ENCODE data around the gene ACTL8.

DNA sequence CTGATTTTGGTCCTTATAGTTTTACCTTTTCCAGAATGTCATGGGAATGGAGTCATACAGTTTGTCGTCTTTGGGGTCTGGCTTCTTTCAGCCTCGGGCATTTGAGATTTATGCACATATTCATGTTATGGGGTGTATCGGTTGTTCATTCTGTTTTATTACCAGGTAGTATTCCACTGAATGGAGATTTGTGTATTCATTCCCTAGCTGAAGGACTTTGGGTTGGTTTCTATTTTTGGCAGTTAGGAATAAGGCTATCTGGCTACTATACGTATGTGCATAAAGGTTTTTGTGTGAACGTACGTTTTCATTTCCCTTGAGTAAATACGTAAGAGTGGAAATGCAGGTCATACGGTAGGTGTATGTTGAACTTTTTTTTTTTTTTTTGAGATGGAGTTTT lies 65.1 kb downstream of the ACTL8 start:
- TF ChIP-seq POLR2A (IDR thresholded peaks at IDR 0.05): no peak
- TF ChIP-seq CTCF (IDR thresholded peaks at IDR 0.05): no peak

Data from heart left ventricle (tissue), 13 donors.